GM12873 (cell line): ENCODE measurements around the gene RNF113B.

ENCODE experiments used
- CTCF ChIP-seq: IDR thresholded peaks from 2 replicates; pipeline ENCODE4 v1.5.1; 2012; ENCODE audit warnings: low read depth, mild to moderate bottlenecking, moderate library complexity, low read length, control low read depth; ENCODE audit not compliant: insufficient read depth; ENCODE audit errors: missing control alignments

RNF113B gene

GRCh38 chr13:98203646-98204326 lies 26.7 kb upstream of the RNF113B start:
- TF ChIP-seq CTCF: no peak

- no peak for TF ChIP-seq CTCF
Observed at GRCh38 chr13:98201984-98202383, 24.9 kb upstream of the RNF113B start.

DNA sequence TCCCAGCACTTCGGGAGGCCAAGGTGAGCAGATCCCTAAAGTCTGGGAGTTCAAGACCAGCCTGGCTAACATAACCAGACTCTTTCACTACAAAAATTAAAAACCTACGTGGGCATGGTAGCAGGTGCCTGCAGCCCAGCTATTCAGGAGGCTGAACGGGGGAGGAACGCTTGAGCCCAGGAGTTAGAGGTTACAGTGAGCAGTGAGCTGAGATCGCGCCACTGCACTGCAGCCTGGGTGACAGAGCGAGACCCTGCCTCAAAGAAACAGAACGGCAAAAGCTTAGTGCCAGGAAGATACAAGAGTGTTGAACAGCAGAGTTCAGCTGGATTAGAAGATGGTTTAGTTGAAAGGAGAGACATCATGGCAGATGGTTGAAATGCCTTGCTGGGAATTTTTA lies 24.1 kb upstream of the RNF113B start:
- TF ChIP-seq CTCF: no peak

DNA sequence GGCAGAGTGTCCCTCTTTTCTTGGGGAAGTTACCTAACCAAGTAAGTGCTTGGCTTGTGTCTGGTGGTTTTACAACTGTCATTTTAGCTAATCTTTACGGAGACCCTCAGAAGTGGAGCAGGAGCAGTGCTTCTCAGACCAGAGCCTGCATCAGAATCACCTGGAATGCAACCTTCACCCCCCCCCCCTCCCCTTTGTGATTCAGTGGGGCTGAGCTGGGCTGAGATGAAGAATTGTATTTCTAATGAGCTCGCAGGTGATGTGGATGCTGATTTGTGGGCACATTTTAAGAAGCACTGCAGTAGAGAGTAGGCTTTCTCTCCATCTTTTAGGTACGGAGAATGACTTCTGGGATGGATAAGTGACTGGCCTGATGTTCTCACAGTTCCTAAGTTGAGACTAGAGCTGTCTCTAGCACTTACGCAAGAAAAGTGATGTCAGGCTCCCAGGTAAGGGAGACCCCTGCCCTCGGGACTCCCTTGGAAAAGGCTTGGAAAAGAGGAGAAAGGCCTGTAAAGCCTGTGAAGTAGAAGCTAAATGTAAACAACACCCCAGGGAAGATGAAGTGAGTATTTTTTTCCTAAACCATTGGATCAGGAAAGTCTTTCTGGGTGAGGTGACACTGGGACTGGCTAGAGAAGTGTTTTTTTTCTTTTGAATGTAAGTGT lies 23.3 kb upstream of the RNF113B start:
- TF ChIP-seq CTCF: no peak

- no peak for TF ChIP-seq CTCF
Observed at GRCh38 chr13:98199480-98199879, 22.4 kb upstream of the RNF113B start.

- no peak for TF ChIP-seq CTCF
Observed at GRCh38 chr13:98198683-98199082, 21.6 kb upstream of the RNF113B start.

- no peak for TF ChIP-seq CTCF
Observed at GRCh38 chr13:98195054-98195791, 18.2 kb upstream of the RNF113B start.
